Kidney epithelial cell (primary cell): ENCODE results near the gene BIN2. TPM values are rescaled to one million over a fixed set of nuclear protein-coding genes. Genes with fewer than 3 reads are reported as not detected.
"Not testable (repeated sequence)": the region's sequence is repeated elsewhere in the genome, so short reads cannot be mapped to it uniquely, and the experiment has no call there.

ENCODE experiments used
- DNase-seq: peaks from one replicate; pipeline ENCODE4 v3.0.0-alpha.2; 2010; ENCODE audit warnings: low read depth
- H3K27me3 ChIP-seq: 2 replicates; pipeline ENCODE4 v1.6.0; 2011; ENCODE audit warnings: low read length; ENCODE audit not compliant: control insufficient read depth, insufficient read depth
- H3K36me3 ChIP-seq: 2 replicates; pipeline ENCODE4 v1.5.1; 2011; ENCODE audit warnings: low read length; ENCODE audit not compliant: control insufficient read depth, insufficient read depth
- H3K4me3 ChIP-seq: 2 replicates; pipeline ENCODE4 v1.5.1; 2011; ENCODE audit warnings: low read depth, mild to moderate bottlenecking, control low read depth, low read length
- total RNA-seq: library from RNA; depleted of rRNA; stranded (reverse); fragments of >200 nt; gene quantifications from 2 replicates; pipeline ENCODE4 v1.2.3, GENCODE V29; 2015
- TF ChIP-seq, protein P1 (sequence below): IDR thresholded peaks from 2 replicates; pipeline ENCODE4 v1.5.1; 2011; ENCODE audit warnings: mild to moderate bottlenecking, moderate library complexity, low read length, control low read depth, inconsistent platforms; ENCODE audit not compliant: insufficient read depth, poor library complexity, severe bottlenecking

BIN2 gene
- total RNA-seq, 1 donor from 2014 or later = not detected

DNA sequence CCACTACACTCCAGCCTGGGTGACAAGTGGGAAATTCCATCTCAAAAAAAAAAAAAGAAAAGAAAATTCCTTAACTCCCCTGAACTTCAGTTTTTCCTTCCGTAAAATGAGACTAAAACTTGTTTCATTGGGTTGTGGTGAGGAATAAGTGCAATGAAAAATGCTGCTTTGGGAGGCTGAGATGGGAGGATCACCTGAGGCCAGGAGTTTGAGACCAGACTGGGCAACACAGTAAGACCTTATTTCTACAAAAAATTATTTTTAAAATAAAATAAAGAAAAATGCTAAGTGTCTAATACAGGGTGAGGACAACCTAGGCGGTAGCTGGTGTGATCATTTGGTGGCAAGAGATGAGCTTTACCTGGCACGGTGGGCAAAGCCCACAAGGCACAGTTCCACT lies 60.6 kb downstream of the BIN2 start:
- no peak for DNase-seq
- no peaks in the 10 kb centered on the region for H3K27me3 ChIP-seq
- no peak overlapping the region for H3K4me3 ChIP-seq
- H3K36me3 ChIP-seq = peaks cover 1% of the 10 kb centered on the region
- TF ChIP-seq, protein P1, sequence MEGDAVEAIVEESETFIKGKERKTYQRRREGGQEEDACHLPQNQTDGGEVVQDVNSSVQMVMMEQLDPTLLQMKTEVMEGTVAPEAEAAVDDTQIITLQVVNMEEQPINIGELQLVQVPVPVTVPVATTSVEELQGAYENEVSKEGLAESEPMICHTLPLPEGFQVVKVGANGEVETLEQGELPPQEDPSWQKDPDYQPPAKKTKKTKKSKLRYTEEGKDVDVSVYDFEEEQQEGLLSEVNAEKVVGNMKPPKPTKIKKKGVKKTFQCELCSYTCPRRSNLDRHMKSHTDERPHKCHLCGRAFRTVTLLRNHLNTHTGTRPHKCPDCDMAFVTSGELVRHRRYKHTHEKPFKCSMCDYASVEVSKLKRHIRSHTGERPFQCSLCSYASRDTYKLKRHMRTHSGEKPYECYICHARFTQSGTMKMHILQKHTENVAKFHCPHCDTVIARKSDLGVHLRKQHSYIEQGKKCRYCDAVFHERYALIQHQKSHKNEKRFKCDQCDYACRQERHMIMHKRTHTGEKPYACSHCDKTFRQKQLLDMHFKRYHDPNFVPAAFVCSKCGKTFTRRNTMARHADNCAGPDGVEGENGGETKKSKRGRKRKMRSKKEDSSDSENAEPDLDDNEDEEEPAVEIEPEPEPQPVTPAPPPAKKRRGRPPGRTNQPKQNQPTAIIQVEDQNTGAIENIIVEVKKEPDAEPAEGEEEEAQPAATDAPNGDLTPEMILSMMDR = no peak

DNA sequence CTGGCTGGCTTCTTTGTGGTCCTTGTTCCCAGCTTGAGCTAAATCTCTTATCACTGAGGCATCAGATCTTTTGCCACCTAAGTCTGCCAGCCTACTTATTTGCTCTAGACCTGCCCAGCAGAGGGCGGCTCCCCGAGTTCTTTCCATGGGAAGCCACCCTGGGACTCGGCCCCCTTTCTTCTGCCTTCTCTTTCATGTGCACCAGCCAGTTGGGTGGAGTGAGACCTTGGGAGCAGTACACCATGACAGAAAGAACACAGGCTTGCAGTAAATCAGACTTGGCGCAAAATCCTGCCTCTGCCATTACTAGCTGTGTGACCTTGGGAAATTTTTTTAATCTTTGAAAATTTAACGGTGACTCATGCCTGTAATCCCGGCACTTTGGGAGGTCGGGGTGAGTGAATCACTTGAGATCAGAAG lies 61.2 kb downstream of the BIN2 start:
- Histone ChIP-seq H3K27me3 (no peaks in the 10 kb centered on the region), H3K4me3 (no peak overlapping the region), H3K36me3 (peaks cover under 1% of the 10 kb centered on the region)
- TF ChIP-seq, protein P1 = peak; percentile 42
- no peak for DNase-seq

DNA sequence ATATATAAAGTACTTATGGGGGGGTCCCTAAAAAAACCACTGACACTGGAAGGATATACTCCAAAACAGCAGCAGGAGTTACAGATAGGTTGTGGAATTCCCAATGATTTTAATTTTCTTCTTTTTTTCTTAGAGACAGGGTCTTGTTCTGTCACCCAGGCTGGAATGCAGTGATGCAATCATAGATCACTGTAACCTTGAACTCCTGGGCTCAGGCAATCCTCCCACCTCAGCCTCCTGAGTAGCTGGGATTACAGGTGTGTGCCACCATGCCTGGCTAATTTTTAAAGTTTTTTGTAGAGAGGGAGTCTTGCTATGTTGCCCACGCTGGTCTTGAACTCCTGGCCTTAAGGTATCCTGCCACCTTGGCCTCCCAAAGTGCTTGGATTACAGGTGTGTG lies 64.4 kb downstream of the BIN2 start:
- not testable (repeated sequence) for DNase-seq, H3K36me3 ChIP-seq, H3K27me3 ChIP-seq, H3K4me3 ChIP-seq

DNA sequence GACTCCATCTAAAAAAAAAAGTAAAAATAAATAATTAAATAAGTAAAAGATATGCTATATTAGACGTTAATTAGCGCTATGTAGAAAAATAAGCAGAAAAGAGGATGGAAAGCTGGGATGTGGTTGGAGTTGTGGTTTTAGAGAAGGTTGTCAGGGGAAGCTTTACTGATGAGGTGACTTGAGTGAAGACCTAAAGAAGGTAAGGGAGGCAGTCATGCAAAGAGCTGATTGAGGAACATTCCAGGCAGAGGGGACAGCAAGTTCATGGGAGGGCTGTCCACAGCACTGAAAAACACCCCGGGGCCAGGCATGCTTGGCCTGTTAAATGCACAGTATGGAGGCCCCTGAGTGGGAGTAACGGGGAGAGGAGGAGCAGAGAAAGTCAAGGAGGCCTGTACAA lies 69.4 kb downstream of the BIN2 start:
- no peaks in the 10 kb centered on the region for H3K36me3 ChIP-seq
- H3K27me3 ChIP-seq = no peaks in the 10 kb centered on the region
- DNase-seq = no peak
- TF ChIP-seq, protein P1 = no peak
- H3K4me3 ChIP-seq = no peak overlapping the region

DNA sequence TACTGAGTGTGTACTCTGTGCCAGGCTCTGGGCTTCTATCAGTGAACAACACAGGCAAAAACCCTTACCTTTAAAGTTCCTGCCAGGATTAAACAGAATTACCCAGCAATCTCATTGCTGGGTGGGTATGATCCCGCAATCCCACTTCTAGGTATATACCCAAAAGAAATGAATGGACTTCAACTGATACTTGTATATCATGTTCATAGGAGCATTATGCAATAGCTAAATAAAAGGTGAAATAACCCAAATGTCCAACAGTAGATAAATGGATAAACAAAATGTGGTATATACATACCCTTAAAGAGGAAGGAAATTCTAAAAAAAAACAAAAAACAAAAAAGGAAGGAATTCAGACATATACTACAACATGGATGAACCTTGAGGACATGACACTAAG lies 70.7 kb downstream of the BIN2 start:
- no peaks in the 10 kb centered on the region for H3K36me3 ChIP-seq
- no peaks in the 10 kb centered on the region for H3K27me3 ChIP-seq
- H3K4me3 ChIP-seq = no peak overlapping the region
- no peak for DNase-seq
- TF ChIP-seq, protein P1 = no peak

DNA sequence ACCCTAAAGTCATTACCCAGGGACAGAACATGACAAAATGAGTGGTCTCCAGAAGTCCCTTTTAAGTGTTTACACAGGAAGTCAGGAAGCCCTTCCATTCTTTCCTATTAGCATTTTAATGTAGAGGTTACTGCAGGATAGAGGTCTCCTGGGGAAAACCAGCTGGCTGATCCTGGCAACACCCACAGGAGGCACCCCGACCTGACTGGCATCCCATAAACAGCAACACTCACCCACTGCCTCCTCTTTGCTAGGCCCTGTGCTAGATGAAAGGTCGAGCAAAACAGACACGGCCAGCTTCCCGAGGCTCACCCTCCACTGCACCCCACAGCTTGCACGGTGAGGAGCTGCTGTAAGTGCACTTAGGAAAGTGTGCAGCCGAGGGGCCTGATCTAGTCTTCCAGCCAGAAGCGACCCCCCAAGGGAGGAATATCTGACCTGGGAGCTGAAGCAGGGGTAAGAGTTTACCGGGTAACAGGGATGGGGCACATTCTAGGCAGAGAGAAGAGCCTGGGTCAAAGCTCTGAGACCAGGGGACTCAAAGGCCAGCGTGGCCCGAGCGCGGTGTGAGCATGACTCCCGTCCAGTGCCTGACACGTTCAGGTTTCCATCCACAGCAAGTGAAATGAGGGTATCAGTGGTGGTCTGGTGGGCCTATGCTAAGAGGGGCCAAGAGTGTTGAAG lies 76.3 kb downstream of the BIN2 start:
- H3K27me3 ChIP-seq = no peaks in the 10 kb centered on the region

More for the DNA sequence above, 76.3 kb downstream of the BIN2 start:
- no peak overlapping the region for H3K4me3 ChIP-seq
- TF ChIP-seq, protein P1 = no peak
- H3K36me3 ChIP-seq = no peaks in the 10 kb centered on the region
- no peak for DNase-seq
